ENCODE data around the gene NCAPG2.

The NCAPG2 gene

DNA sequence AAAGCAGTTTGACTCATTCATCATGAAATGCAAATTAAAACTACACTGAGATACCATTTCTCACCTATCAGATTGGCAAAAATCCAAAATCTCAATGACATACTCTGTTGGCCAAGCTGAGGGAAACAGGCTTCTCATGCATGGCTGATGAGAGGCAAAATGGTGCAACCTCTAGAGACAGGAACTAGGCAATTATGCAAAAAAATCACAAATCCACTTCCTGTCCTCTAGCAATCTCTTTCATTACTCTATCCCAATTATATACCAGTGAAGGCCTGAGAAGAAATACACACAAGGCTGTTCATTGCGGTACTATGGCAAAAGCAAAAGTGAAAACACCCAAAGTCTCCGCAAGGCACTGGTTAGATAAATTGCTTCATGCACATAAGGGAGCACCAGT is 91.1 kb downstream of the NCAPG2 start:
- DNase-seq (ENCODE audit: extremely low read depth, low read depth), result no peak
- TF ChIP-seq, protein P1, sequence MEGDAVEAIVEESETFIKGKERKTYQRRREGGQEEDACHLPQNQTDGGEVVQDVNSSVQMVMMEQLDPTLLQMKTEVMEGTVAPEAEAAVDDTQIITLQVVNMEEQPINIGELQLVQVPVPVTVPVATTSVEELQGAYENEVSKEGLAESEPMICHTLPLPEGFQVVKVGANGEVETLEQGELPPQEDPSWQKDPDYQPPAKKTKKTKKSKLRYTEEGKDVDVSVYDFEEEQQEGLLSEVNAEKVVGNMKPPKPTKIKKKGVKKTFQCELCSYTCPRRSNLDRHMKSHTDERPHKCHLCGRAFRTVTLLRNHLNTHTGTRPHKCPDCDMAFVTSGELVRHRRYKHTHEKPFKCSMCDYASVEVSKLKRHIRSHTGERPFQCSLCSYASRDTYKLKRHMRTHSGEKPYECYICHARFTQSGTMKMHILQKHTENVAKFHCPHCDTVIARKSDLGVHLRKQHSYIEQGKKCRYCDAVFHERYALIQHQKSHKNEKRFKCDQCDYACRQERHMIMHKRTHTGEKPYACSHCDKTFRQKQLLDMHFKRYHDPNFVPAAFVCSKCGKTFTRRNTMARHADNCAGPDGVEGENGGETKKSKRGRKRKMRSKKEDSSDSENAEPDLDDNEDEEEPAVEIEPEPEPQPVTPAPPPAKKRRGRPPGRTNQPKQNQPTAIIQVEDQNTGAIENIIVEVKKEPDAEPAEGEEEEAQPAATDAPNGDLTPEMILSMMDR (IDR thresholded peaks at IDR 0.05; ENCODE audit: low read depth, low read length), result no peak

DNA sequence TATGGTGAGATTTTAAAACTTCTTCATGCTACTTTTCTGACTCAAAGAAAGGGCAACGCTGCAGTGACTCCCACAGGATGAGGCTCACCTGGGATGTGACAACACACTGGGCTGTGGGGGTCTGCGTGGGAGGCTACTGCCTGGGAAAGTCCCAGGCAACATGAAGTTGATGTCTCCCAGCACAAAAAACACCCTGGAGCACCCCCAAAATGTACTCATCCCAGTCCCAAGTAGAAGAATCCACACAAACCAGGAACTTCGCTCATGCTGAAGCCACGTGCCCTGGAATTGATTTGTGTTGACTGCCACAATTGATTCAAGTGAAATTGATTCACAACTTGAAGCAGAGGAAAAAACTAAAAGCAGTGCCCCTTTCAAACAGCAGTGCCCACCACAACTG is 92.1 kb downstream of the NCAPG2 start:
- TF ChIP-seq, protein P1 (IDR thresholded peaks at IDR 0.05; ENCODE audit: low read depth, low read length), result no peak
- DNase-seq (ENCODE audit: extremely low read depth, low read depth), result no peak

DNA sequence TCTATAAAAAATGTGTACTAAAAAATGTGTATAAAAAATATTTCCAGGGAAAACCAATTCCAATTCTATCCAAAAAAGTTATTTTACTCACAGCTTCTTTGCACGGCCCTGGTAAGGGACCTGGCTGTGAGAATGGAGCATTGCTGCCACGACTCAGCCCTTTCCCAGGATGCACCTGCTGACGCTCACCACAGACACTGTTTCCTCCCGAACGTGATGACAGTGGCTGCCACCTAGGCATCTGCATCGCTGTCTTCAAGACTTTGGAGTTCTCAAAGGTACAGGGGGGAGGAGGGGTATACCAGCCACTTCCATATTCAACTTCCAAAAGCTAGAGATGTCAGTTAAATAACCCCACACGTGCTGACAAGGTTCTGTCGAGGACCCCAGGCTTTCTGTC is 93.1 kb downstream of the NCAPG2 start:
- TF ChIP-seq, protein P1 (IDR thresholded peaks at IDR 0.05; ENCODE audit: low read depth, low read length), result no peak
- no peak for DNase-seq (ENCODE audit: extremely low read depth, low read depth)

DNA sequence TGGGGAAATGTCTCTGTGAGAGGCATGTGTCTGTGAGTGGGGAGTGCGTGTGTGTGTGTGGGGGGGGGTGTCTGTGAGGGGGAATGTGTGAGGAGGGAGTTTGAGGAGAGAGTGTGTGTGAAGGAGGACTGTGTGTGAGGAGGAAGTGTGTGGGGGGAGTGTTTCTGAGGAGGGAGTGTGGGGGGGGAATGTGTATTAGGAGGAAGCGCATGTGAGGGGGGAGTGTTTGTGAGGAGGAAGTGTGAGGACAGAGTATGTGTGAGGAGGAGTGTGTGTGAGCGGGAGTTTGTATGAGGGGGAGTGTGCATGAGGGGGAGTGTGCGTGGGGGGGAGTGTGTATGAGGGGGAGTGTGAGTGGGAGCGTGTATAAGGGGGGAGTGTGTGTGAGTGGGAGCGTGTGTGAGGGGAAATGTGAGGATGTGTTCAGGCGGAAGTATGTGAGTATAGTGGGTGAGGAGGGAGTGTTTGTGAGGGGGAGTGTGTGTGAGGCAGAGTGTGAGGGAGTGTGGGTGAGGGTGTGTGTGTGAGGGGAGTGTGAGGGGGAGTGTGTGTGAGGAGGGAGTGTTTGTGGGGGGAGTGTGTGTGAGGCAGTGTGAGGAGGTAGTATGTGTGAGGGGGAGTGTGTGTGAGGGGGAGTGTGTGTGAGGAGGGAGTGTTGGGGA is 95.2 kb downstream of the NCAPG2 start:
- DNase-seq (ENCODE audit: extremely low read depth, low read depth), result no peak
- TF ChIP-seq, protein P1 (IDR thresholded peaks at IDR 0.05; ENCODE audit: low read depth, low read length), result no peak

DNA sequence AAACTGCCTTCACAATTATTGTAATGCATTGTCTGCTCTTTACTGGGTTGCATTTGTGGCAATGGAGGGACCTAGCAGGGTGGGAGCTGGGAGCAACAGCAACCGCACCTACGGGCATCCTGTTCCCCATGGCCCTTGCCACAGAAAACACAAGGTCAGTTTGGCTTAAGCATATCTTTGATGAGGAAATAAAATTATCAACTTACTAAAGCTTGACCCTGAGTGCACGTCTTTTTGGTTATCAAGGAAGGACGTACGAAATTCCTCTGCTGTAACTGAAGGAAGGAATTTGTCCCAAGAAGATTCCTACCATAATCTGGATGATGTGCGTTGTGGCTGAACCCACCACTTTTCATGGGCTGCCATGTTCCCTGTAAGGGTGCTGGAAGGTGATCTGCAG is 97.0 kb downstream of the NCAPG2 start:
- TF ChIP-seq, protein P1 (IDR thresholded peaks at IDR 0.05; ENCODE audit: low read depth, low read length), result no peak

DNA sequence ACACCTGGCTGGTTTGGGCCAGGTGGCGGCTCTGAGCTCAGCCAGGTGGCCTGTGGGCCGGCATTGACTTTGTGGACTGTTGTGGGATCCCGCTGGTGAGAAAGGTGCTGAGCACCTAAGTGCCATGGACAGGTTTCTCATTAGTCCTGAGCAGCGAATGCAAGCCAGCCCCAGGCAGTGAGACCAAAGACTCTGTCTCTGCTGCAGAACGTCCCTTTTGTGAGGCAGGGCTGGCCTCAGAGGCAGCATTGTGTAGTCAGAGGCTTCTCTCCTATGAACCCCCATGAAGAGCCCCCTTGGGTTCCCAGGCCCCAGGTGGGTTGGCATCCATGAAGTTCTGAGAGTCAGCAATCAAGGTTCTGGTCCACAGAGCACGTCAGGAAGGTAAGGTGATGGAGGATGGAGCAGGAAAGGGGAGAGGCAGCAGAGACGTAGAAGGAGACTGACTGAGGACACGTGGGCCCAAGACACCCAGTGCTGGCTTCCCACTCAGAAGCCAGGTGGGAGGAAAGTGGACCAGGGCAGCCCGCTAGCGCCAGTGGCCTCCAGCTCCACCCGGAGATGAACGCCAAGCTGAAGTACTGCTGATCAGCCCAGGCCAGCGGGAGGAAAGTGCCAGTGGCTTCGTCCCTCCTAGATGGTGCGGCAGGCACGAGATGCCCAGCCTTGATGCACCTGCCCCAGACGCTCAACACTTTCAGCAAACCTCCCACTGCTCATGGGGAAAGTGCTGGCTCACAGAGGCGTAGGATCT is 97.8 kb downstream of the NCAPG2 start:
- TF ChIP-seq, protein P1 (IDR thresholded peaks at IDR 0.05; ENCODE audit: low read depth, low read length), result no peak
- DNase-seq (ENCODE audit: extremely low read depth, low read depth), result no peak

More for the DNA sequence above, 97.0 kb downstream of the NCAPG2 start:
- DNase-seq (ENCODE audit: extremely low read depth, low read depth), result no peak

DNA sequence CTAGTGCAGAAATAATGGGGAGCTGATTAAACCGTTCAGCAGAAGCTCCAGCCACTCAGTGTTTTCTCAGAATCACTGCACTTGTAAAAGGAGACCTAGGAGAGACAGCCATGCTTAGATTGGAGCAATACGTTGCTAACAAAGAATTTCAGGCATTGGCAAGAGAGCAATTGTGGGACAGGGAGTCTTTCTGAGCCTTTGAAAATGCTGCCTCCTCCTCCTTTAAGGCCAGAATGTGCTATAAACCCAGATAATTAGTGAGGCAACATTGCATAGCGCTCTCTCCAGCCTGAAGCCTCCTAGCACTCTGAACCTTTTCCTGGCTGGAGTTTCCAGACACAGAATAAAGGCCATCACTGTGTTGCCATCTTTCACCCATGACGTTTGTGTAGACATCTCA is 98.5 kb downstream of the NCAPG2 start:
- no peak for DNase-seq (ENCODE audit: extremely low read depth, low read depth)
- TF ChIP-seq, protein P1 (IDR thresholded peaks at IDR 0.05; ENCODE audit: low read depth, low read length), result no peak
